Esophagus muscularis mucosa (tissue), 3 donors: ENCODE results near the gene LIN9.
"Not testable (repeated sequence)": the region's sequence is repeated elsewhere in the genome, so short reads cannot be mapped to it uniquely, and the experiment has no call there.

Experiments
- POLR2A ChIP-seq: fragments of 450-650 bp; IDR thresholded peaks from one replicate; pipeline ENCODE4 v1.6.1; 2017; ENCODE audit warnings: antibody characterized with exemption, moderate library complexity, mild to moderate bottlenecking, low read depth
- TF ChIP-seq, protein P1 (sequence below), 3 experiments: fragments of 200-600 bp in 2 of 3; fragments of 450-650 bp in 1 of 3; sonication (generic) in 2 of 3; IDR thresholded peaks; one replicate each; pipeline ENCODE4 v1.5.1; 2017 to 2019; ENCODE audit warnings: antibody characterized with exemption in 3 of 3, mild to moderate bottlenecking in 2 of 3, moderate library complexity in 1 of 3

DNA sequence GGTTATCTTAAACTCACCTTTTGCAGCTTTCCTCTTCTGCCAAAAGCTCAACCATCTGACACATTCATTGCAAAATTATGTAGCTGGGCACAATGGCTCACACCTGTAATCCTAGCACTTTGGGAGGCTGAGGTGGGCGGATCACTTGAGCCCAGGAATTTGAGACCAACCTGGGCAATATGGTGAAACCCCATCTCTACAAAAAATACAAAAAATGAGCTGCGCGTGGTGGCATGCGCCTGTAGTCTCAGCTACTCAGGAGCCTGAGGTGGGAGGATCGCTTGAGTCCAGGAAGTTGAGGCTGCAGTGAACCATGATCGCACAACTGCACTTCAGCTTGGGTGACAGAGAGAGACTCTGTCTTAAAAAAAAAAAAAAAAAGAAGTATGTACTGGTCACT lies 106.3 kb downstream of the LIN9 start:
- TF ChIP-seq, protein P1, sequence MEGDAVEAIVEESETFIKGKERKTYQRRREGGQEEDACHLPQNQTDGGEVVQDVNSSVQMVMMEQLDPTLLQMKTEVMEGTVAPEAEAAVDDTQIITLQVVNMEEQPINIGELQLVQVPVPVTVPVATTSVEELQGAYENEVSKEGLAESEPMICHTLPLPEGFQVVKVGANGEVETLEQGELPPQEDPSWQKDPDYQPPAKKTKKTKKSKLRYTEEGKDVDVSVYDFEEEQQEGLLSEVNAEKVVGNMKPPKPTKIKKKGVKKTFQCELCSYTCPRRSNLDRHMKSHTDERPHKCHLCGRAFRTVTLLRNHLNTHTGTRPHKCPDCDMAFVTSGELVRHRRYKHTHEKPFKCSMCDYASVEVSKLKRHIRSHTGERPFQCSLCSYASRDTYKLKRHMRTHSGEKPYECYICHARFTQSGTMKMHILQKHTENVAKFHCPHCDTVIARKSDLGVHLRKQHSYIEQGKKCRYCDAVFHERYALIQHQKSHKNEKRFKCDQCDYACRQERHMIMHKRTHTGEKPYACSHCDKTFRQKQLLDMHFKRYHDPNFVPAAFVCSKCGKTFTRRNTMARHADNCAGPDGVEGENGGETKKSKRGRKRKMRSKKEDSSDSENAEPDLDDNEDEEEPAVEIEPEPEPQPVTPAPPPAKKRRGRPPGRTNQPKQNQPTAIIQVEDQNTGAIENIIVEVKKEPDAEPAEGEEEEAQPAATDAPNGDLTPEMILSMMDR (IDR thresholded peaks at IDR 0.05), result not testable (repeated sequence)
- not testable (repeated sequence) for TF ChIP-seq POLR2A
